ENCODE measurements around the gene ZFYVE1. TPM values are rescaled to one million over a fixed set of nuclear protein-coding genes. Genes with fewer than 3 reads are reported as not detected.

The ZFYVE1 gene
- total and polyA plus RNA-seq, 2 experiments from 2014 or later: 15.6 to 18.3 TPM

DNA sequence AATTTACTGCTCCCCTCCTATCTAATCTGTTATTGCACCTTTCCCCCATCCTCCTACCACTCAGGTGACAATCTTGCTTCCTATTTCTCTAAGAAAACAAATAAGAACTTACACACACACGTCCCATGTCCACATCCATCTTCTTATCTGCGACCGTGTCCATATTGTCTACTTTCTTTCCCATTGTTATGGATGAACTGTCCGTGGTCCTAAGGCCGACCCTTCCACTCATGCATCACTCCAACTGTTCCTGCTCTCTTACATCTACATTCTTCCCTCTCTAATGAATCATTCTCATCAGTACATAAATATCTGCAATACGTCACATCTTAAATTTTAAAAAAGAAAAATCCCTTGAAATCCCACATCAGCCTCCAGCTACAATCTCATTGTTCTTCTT lies 30.0 kb downstream of the ZFYVE1 start:
- Histone ChIP-seq H3K27ac (no peak overlapping the region), H3K79me2 (ENCODE audit: insufficient read depth) (peaks cover 54% of the 10 kb centered on the region), H3F3A (ENCODE audit: insufficient read depth) (no peaks in the 10 kb centered on the region; the same call in 1 of the 2 replicates), H3K27me3 (replicated peaks; ENCODE audit: insufficient read depth) (no peaks in the 10 kb centered on the region), H2AFZ (no peak overlapping the region), H3K9ac (no peak overlapping the region), H3K9me3 (ENCODE audit: low read depth) (no peaks in the 10 kb centered on the region), H3K4me3 (no peak overlapping the region), H3K4me1 (ENCODE audit: insufficient read depth) (no peaks in the 10 kb centered on the region), H3K4me2 (ENCODE audit: unreplicated experiment) (no peak overlapping the region), H3K36me3 (ENCODE audit: low read depth) (peaks cover 33% of the 10 kb centered on the region), H4K20me1 (ENCODE audit: insufficient read depth) (no peaks in the 10 kb centered on the region), H3K9me2 (ENCODE audit: insufficient read depth) (no peaks in the 10 kb centered on the region)
- no peak for TF ChIP-seq EZH2phosphoT487 (IDR thresholded peaks at IDR 0.05; ENCODE audit: insufficient read depth, low read depth)
- no peak for TF ChIP-seq EZH2 (IDR thresholded peaks at IDR 0.05; ENCODE audit: insufficient read depth, poor library complexity, severe bottlenecking)
- DNase-seq: no peak
- 89 to 92% methylated on average over 6 of the region's 6 CpGs for WGBS, 2 experiments (ENCODE audit: low coverage in 1 of 2, low lambda C conversion rate in 2 of 2, missing lambda C conversion rate in 2 of 2)
- in situ Hi-C loops (cut with MboI): no loop called here

DNA sequence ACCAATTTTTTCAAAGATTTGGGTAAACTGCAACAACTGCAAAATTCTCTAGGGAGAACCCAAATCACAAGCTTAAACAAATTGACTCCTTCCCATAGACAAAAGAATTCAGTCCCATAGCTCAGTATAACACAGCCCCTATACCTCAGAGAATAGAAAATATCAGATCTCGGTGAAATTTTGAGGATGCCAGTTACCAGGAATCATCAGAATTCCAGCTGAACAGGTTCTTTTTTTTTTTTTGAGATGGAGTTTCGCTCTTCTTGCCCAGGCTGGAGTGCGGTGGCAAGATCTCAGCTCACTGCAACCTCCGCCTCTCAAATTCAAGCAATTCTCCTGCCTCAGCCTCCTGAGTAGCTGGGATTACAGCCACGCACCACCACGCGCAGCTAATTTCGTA lies 36.7 kb downstream of the ZFYVE1 start:
- in situ Hi-C loops (cut with MboI): no loop called here
- H3K9ac ChIP-seq: no peak overlapping the region
- H3K9me2 ChIP-seq (ENCODE audit: insufficient read depth): no peaks in the 10 kb centered on the region
- DNase-seq: no peak
- H3K27me3 ChIP-seq (replicated peaks; ENCODE audit: insufficient read depth): no peaks in the 10 kb centered on the region
- peaks cover 37% of the 10 kb centered on the region; the same call in 1 of the 2 replicates for H3K36me3 ChIP-seq (ENCODE audit: low read depth)
- H3K27ac ChIP-seq: no peak overlapping the region
- H3K4me1 ChIP-seq (ENCODE audit: insufficient read depth): no peaks in the 10 kb centered on the region
- WGBS, 2 experiments (ENCODE audit: low coverage in 1 of 2, low lambda C conversion rate in 2 of 2, missing lambda C conversion rate in 2 of 2): 97 to 98% methylated on average over 8 of the region's 8 CpGs
- H3K4me2 ChIP-seq (ENCODE audit: unreplicated experiment): no peak overlapping the region
- H3K9me3 ChIP-seq (ENCODE audit: low read depth): no peaks in the 10 kb centered on the region
- no peaks in the 10 kb centered on the region for H3F3A ChIP-seq (ENCODE audit: insufficient read depth)
- H2AFZ ChIP-seq: no peak overlapping the region
- H4K20me1 ChIP-seq (ENCODE audit: insufficient read depth): no peaks in the 10 kb centered on the region
- no peak for TF ChIP-seq EZH2 (IDR thresholded peaks at IDR 0.05; ENCODE audit: insufficient read depth, poor library complexity, severe bottlenecking)
- TF ChIP-seq EZH2phosphoT487 (IDR thresholded peaks at IDR 0.05; ENCODE audit: insufficient read depth, low read depth): no peak
- no peak overlapping the region for H3K4me3 ChIP-seq
- peaks cover 4% of the 10 kb centered on the region; the same call in 1 of the 2 replicates for H3K79me2 ChIP-seq (ENCODE audit: insufficient read depth)

DNA sequence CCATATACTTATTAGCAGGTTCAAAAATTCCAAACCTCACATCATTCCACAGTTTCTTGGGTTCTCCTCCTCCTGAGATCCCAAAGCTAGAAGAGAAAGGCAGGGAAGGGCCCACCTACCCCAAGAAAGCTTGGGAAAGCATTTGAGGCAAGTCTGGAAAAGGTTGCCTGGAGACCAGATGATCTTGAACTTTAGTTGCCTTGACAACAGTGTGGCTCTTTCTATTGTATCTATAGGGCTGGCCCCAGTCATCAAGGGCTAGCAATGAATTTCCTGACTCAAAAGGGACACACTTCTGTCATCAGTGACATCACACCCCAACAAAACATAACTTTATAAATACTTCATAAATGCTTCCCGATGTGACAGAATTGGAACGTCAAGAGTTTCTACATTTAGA lies 40.0 kb downstream of the ZFYVE1 start:
- Histone ChIP-seq H3K4me3 (no peak overlapping the region), H3K27ac (no peak overlapping the region), H3K4me2 (ENCODE audit: unreplicated experiment) (no peak overlapping the region), H3K9me2 (ENCODE audit: insufficient read depth) (no peaks in the 10 kb centered on the region), H2AFZ (no peak overlapping the region), H3K4me1 (ENCODE audit: insufficient read depth) (no peaks in the 10 kb centered on the region), H4K20me1 (ENCODE audit: insufficient read depth) (no peaks in the 10 kb centered on the region), H3K27me3 (replicated peaks; ENCODE audit: insufficient read depth) (no peaks in the 10 kb centered on the region), H3K9me3 (ENCODE audit: low read depth) (no peaks in the 10 kb centered on the region), H3K9ac (no peak overlapping the region), H3K36me3 (ENCODE audit: low read depth) (peaks cover 35% of the 10 kb centered on the region), H3F3A (ENCODE audit: insufficient read depth) (no peaks in the 10 kb centered on the region), H3K79me2 (ENCODE audit: insufficient read depth) (peaks cover 8% of the 10 kb centered on the region; the same call in 1 of the 2 replicates)
- no peak for DNase-seq
- TF ChIP-seq EZH2 (IDR thresholded peaks at IDR 0.05; ENCODE audit: insufficient read depth, poor library complexity, severe bottlenecking): no peak
- WGBS, 2 experiments (ENCODE audit: low coverage in 1 of 2, low lambda C conversion rate in 2 of 2, missing lambda C conversion rate in 2 of 2): 42 to 56% methylated on average over 2 of the region's 2 CpGs
- in situ Hi-C loops (cut with MboI): no loop called here

DNA sequence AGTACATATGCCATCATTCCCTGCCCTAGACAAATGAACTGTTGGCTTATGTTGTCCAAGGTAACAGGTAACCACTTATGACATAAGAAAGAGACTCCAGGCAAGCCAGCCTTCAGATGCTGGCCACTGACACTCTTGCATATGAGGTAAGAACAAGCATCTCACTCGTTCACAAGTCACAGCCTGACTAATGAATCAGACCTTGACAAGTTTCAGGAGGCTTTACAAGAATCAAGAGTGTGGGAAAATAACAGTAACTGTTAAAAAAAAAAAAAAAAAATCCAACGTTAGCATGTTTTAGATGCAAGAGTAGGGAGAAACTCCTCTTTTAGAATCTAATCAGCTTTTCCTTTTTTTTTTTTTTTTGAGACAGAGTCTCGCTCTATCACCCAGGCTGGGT lies 40.7 kb downstream of the ZFYVE1 start:
- no peak overlapping the region for H3K4me3 ChIP-seq
- no peak overlapping the region for H3K4me2 ChIP-seq (ENCODE audit: unreplicated experiment)
- no peak overlapping the region for H2AFZ ChIP-seq
- H3K9ac ChIP-seq: no peak overlapping the region
- no peaks in the 10 kb centered on the region for H3F3A ChIP-seq (ENCODE audit: insufficient read depth)
- no peaks in the 10 kb centered on the region for H3K4me1 ChIP-seq (ENCODE audit: insufficient read depth)
- H3K9me2 ChIP-seq (ENCODE audit: insufficient read depth): no peaks in the 10 kb centered on the region
- H3K27me3 ChIP-seq (replicated peaks; ENCODE audit: insufficient read depth): no peaks in the 10 kb centered on the region
- WGBS, 2 experiments (ENCODE audit: low coverage in 1 of 2, low lambda C conversion rate in 2 of 2, missing lambda C conversion rate in 2 of 2): 35 to 46% methylated on average over 3 of the region's 3 CpGs
- H3K79me2 ChIP-seq (ENCODE audit: insufficient read depth): 0 out of 2 replicates have a peak, but pooled peaks cover 8% of the 10 kb centered on the region
- DNase-seq: no peak
- in situ Hi-C loops (cut with MboI): no loop called here
- peaks cover 32% of the 10 kb centered on the region for H3K36me3 ChIP-seq (ENCODE audit: low read depth)
- TF ChIP-seq EZH2phosphoT487 (IDR thresholded peaks at IDR 0.05; ENCODE audit: insufficient read depth, low read depth): no peak
- TF ChIP-seq EZH2 (IDR thresholded peaks at IDR 0.05; ENCODE audit: insufficient read depth, poor library complexity, severe bottlenecking): no peak
- H3K27ac ChIP-seq: no peak overlapping the region
- H4K20me1 ChIP-seq (ENCODE audit: insufficient read depth): no peaks in the 10 kb centered on the region
- no peaks in the 10 kb centered on the region for H3K9me3 ChIP-seq (ENCODE audit: low read depth)
